Astrocyte of the spinal cord (primary cell): Measurements from ENCODE around the gene CHRNG.

Experiments
- DNase-seq: peaks from one replicate; pipeline ENCODE4 v3.0.0; 2011; ENCODE audit warnings: low read depth, low spot score
- H3K4me3 ChIP-seq: 2 replicates; pipeline ENCODE4 v1.5.1; 2011; ENCODE audit warnings: low read depth, mild to moderate bottlenecking, low read length, moderate library complexity
- in situ Hi-C: cut with HindIII; loops from 2 replicates; pipeline ENCODE4 v1.10.0; 2017; ENCODE audit warnings: low sequenced_read_pairs
- TF ChIP-seq, protein P1 (sequence below): IDR thresholded peaks from 2 replicates; pipeline ENCODE4 v1.5.1; 2012; ENCODE audit warnings: low read depth, mild to moderate bottlenecking, low read length, inconsistent platforms

The CHRNG gene

DNA sequence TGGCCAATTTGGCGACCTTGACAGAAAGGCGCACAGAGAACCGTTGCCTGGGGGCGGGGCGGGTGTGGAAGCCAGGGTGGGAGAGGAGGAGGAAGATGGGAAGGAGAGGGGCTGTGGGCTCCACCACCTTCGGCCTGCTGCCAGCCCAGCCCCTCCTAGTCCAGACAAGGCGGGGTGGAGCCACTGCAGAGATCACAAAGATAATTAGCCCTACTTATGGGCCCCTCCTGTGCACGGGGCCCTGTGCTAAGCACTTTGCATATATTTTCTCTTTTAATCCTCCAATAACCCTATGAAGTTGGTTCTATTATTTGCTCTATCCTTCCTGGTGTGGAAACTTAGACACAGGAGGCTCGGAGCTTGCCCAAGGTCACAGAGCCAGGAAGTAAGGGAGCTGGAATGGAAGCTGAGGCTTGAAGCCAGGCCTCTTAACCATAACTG is 38.1 kb upstream of the CHRNG start:
- no peak overlapping the region for H3K4me3 ChIP-seq
- in situ Hi-C loops, result no loop called here
- TF ChIP-seq, protein P1, sequence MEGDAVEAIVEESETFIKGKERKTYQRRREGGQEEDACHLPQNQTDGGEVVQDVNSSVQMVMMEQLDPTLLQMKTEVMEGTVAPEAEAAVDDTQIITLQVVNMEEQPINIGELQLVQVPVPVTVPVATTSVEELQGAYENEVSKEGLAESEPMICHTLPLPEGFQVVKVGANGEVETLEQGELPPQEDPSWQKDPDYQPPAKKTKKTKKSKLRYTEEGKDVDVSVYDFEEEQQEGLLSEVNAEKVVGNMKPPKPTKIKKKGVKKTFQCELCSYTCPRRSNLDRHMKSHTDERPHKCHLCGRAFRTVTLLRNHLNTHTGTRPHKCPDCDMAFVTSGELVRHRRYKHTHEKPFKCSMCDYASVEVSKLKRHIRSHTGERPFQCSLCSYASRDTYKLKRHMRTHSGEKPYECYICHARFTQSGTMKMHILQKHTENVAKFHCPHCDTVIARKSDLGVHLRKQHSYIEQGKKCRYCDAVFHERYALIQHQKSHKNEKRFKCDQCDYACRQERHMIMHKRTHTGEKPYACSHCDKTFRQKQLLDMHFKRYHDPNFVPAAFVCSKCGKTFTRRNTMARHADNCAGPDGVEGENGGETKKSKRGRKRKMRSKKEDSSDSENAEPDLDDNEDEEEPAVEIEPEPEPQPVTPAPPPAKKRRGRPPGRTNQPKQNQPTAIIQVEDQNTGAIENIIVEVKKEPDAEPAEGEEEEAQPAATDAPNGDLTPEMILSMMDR, result no peak
- no peak for DNase-seq

DNA sequence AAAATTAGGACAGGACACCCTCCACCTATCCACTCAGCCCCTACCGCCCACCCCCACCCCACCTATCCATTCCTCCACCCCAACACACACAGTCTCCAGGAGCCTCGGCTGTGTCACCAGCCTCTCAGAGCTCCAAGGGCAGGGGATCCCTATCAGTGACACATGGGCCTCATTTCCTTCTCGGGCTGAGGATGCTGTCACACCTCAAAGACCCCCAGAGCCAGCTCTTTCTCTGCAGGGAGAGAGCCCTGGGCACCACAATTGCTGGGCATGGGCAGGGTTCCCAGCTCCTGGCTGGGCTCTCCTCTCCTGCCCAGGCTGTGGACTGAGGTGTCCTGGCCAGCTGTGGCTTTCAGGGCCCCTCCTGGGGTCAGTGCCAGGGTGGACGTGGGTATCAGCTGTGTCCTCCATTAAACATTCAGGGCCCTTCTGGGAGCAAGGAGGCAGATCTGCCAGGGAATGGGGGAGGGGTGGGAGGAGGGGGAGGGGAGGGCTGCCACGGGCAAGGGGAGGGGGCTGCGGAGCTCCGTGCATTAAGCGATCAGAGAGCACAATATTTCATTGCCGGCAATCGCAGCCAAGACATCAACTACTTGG is 37.6 kb upstream of the CHRNG start:
- in situ Hi-C loops, result no loop called here
- DNase-seq, result no peak
- no peak overlapping the region for H3K4me3 ChIP-seq
- TF ChIP-seq, protein P1, result no peak

DNA sequence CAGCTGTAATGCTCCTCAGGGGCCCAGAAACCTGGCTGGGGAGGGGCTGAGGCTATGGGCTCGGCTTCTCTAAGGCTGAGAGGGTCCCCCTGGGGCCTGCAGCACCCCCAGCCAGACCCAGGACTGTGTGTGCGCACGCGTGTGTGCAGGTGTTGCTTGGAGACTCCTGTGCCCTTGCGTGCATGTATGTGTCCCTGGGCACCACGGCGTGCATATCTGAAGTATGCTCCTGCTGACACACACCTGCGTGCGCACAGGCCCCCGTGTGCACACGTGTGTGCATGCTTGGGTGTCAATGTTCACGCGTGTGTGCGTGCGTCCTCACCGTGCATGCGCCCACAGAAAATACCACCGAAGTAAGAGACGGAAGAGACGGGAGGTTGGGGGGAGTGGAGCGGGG is 37.0 kb upstream of the CHRNG start:
- in situ Hi-C loops, result no loop called here
- TF ChIP-seq, protein P1, result no peak
- DNase-seq, result no peak
- H3K4me3 ChIP-seq, result no peak overlapping the region

DNA sequence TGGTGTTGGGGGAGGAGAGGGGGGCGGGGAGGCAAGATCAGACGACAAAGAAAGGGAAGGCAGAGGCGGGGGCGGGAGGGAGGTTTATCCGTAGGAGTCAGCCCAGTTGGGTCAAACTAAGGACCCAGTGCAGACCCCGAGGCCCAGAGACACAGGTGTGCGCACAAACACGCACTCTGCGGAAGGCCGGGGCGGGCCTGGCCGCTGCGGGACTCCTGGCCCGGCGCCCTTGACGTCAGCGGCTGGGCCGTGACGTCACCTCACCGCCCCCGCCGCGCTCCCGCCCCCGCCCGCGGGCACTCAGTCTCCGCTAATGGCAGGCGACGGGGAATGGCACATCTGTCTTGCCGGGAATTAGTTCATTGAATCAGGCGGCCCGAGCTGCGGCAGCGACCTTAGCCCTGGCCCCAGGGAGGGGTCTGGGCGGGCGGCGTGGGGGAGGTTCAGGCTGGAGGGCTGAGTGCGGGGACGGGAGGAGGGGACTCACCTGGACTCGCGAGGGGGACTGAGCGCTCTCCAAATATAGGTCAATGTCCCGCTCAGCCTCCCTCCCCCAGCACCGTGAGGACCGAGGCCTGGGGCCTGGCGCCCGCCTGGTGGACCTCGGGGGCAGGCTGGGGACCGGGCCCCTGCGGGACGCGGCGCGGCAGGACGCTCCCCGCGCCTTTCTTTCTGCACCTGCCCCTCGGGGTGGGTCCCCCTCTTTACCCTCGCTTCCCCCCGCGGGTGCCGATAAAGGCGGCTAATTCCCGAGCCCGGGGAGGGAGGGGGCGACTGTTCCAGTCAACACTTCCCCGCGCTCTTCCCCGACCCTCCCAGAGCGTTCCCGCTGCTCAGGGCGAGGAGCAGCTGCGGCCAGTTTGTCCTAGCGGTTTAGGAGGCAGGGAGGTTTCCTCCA is 36.3 kb upstream of the CHRNG start:
- DNase-seq, result peak; percentile 10
- in situ Hi-C loops, result no loop called here
- H3K4me3 ChIP-seq, result no peak overlapping the region
- TF ChIP-seq, protein P1, result no peak

DNA sequence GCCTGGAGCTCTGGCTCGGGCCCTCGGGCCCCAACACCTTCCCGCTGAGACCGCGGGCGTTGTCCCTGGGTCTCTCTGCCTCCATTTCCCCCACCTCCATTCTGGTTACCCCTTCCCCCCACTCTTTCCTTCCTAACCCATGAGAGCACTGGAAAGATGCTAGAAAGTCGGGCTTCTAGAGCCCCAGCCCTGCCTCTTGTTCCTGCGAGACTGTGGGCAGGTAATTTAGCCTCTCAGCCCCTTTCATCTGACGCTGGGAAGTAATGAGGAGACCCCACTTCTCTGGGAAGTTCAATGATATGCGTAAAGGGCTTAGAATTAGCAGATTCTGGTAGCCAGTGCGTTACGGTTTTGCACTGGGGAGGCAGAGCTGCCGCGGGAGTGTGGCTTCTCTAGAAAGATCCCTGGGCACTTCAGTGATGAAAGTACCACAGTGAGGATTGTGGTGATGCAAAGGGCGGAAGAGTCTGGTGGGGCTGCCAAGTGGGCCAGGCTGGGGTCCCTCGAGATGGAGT is 35.6 kb upstream of the CHRNG start:
- no peak for DNase-seq
- in situ Hi-C loops, result no loop called here
- TF ChIP-seq, protein P1, result no peak
- H3K4me3 ChIP-seq, result no peak overlapping the region

DNA sequence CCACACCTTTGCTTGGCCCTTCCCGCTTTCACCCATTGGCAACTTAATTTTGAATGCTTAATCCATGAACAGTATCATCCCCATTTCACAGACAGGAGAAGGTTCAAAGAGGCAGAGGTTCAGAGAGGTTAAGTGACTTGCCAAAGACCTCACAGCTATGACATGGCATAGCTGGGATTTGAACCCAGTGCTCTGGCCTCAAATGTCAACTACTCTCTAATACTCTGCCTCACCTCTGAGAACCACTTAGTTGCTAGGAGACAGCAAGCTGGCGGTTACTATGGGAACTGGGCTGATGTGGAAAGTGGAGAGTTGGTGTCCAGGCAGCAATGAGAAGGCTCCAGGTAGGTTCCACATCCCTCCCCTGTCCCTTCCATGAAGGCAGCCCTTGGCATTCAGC is 35.1 kb upstream of the CHRNG start:
- no peak overlapping the region for H3K4me3 ChIP-seq
- no peak for DNase-seq
- in situ Hi-C loops, result no loop called here
- TF ChIP-seq, protein P1, result no peak
